Fibroblast of mammary gland (primary cell): ENCODE measurements around the gene WDR44.

ENCODE experiments used
- DNase-seq: peaks from one replicate; pipeline ENCODE4 v3.0.0-alpha.2; 2010; ENCODE audit warnings: low read depth
- H3K4me3 ChIP-seq: 2 replicates; pipeline ENCODE4 v1.5.1; 2011; ENCODE audit warnings: low read depth, mild to moderate bottlenecking, low read length, moderate library complexity; ENCODE audit not compliant: control insufficient read depth
- CTCF ChIP-seq: conservative IDR thresholded peaks from 2 replicates; pipeline ENCODE4 v1.5.1; 2011; ENCODE audit warnings: low read depth, low read length, inconsistent platforms; ENCODE audit not compliant: control insufficient read depth, insufficient read depth

WDR44 gene

GRCh38 chrX:118498351-118498750 is 152.4 kb downstream of the WDR44 start:
- TF ChIP-seq CTCF, result no peak
- DNase-seq, result no peak
- H3K4me3 ChIP-seq, result no peak overlapping the region

- TF ChIP-seq CTCF, result no peak
- no peak overlapping the region for H3K4me3 ChIP-seq
- DNase-seq, result no peak
Observed at GRCh38 chrX:118498755-118499154, 152.8 kb downstream of the WDR44 start.

GRCh38 chrX:118499295-118499694 is 153.4 kb downstream of the WDR44 start:
- no peak for TF ChIP-seq CTCF
- DNase-seq, result no peak
- H3K4me3 ChIP-seq, result no peak overlapping the region
